ENCODE data around the gene KIT. TPM values are rescaled to one million over a fixed set of nuclear protein-coding genes. Genes with fewer than 3 reads are reported as not detected.

KIT gene
- total and polyA plus RNA-seq, 2 donors (not counting 3 experiments of a cell fraction or from before 2014, with no cell fraction given) = 19.8 to 39.7 TPM

DNA sequence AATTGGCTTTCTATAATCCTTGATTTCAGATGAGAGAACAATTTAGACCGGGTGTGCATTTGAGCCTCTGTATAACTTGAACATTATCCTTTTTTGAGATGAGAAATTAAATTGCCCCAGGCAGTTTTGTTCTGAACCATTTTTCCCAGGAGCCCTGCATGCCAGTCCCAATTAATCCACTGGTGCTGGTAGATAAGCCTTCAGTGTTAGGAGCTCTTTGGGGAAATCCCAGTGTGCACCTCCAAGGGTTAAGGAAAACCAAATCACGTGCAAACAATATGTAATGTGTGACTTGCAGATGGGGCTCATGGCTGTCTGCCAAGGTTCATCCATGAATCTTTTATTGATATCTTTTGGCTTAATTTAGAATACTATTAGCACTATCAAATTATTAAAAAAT, 43.2 kb downstream of the KIT start:
- intact Hi-C loops (cut with micrococcal nuclease) = no loop called here
- POLR2A ChIA-PET = no interaction called here
- DNase-seq (ENCODE audit: low read depth, low spot score) (no peak), FAIRE-seq (no peak)
- no peak overlapping the region for H3K4me2 ChIP-seq (ENCODE audit: insufficient read depth, low read length)
- H3K36me3 ChIP-seq (ENCODE audit: control insufficient read depth in 2 of 2, extremely low read depth in 1 of 2, insufficient read depth in 2 of 2, low read length in 2 of 2) = no peaks in the 10 kb centered on the region
- H3K27me3 ChIP-seq (ENCODE audit: control insufficient read depth in 2 of 2, insufficient read depth in 2 of 2, low read length in 2 of 2) = peaks cover 0 to 2% of the 10 kb centered on the region in 2 experiments
- H3K79me2 ChIP-seq (ENCODE audit: control insufficient read depth, insufficient read depth, low read length) = no peaks in the 10 kb centered on the region
- no peak overlapping the region for H3K9ac ChIP-seq (replicated peaks; ENCODE audit: extremely low read depth, insufficient read depth, low read length)
- TF ChIP-seq MYC (IDR thresholded peaks at IDR 0.05; ENCODE audit: low read depth, low read length) (no peak), POLR2A (IDR thresholded peaks at IDR 0.05; ENCODE audit: low read depth, low read length) (no peak), EZH2 (IDR thresholded peaks at IDR 0.05; ENCODE audit: borderline replicate concordance, low read depth, low read length, severe bottlenecking) (no peak)
- H3K9me3 ChIP-seq (replicated peaks; ENCODE audit: control insufficient read depth, insufficient read depth, low read length) = no peaks in the 10 kb centered on the region
- H4K20me1 ChIP-seq (replicated peaks; ENCODE audit: control insufficient read depth, extremely low read depth, insufficient read depth, low read length) = no peaks in the 10 kb centered on the region
- no peak overlapping the region for H3K27ac ChIP-seq (ENCODE audit: insufficient read depth, low read depth, low read length)
- H3K4me1 ChIP-seq (ENCODE audit: control insufficient read depth, extremely low read depth, insufficient read depth, low read length) = no peaks in the 10 kb centered on the region
- CTCF ChIA-PET = no interaction called here
- no peak overlapping the region for H2AFZ ChIP-seq (ENCODE audit: low read depth, low read length)
- BruUV-seq (replicated peaks) = no TSS peak
- dilution Hi-C loops (cut with MboI; ENCODE audit: extremely low pct_ligation_motif_present, low sequenced_read_pairs) = no loop called here
- H3K4me3 ChIP-seq (replicated peaks in 1 of 3; ENCODE audit: insufficient read depth in 1 of 3, low read depth in 1 of 3, low read length in 3 of 3) = no peak overlapping the region
- no peaks in the 10 kb centered on the region for H3K9me1 ChIP-seq (replicated peaks; ENCODE audit: control insufficient read depth, extremely low read depth, insufficient read depth, low read length)

GRCh38 chr4:54703182-54703581, 45.4 kb downstream of the KIT start:
- intact Hi-C loops (cut with micrococcal nuclease) (no loop called here), dilution Hi-C loops (cut with MboI; ENCODE audit: extremely low pct_ligation_motif_present, low sequenced_read_pairs) (no loop called here)
- no peak overlapping the region for H3K4me3 ChIP-seq (replicated peaks in 1 of 3; ENCODE audit: insufficient read depth in 1 of 3, low read depth in 1 of 3, low read length in 3 of 3)
- no peak overlapping the region for H2AFZ ChIP-seq (ENCODE audit: low read depth, low read length)
- H3K4me1 ChIP-seq (ENCODE audit: control insufficient read depth, extremely low read depth, insufficient read depth, low read length) = peaks cover 2% of the 10 kb centered on the region
- H3K9ac ChIP-seq (replicated peaks; ENCODE audit: extremely low read depth, insufficient read depth, low read length) = no peak overlapping the region
- H3K79me2 ChIP-seq (ENCODE audit: control insufficient read depth, insufficient read depth, low read length) = no peaks in the 10 kb centered on the region
- FAIRE-seq = no peak
- no peak for TF ChIP-seq POLR2A (IDR thresholded peaks at IDR 0.05; ENCODE audit: low read depth, low read length)
- no peak for TF ChIP-seq POLR2AphosphoS5 (IDR thresholded peaks at IDR 0.05; ENCODE audit: insufficient read depth, low read depth, low read length)
- TF ChIP-seq GATA2 (IDR thresholded peaks at IDR 0.05; ENCODE audit: insufficient read depth, insufficient read length, low read depth, low read length) = no peak
- TF ChIP-seq JUN (IDR thresholded peaks at IDR 0.05; ENCODE audit: borderline replicate concordance, insufficient read depth, insufficient read length, low read depth) = no peak
- BruUV-seq (replicated peaks) = no TSS peak
- CTCF ChIA-PET = interaction anchor here (0.8 to 1.1 kb wide), 4 partner anchors 9 to 64 kb away, joined by 3 to 4 read pairs (median 3); no protein-coding TSS in a partner anchor
- H3K9me3 ChIP-seq (replicated peaks; ENCODE audit: control insufficient read depth, insufficient read depth, low read length) = no peaks in the 10 kb centered on the region
- no peaks in the 10 kb centered on the region for H3K36me3 ChIP-seq (ENCODE audit: control insufficient read depth in 2 of 2, extremely low read depth in 1 of 2, insufficient read depth in 2 of 2, low read length in 2 of 2)
- no peaks in the 10 kb centered on the region for H3K9me1 ChIP-seq (replicated peaks; ENCODE audit: control insufficient read depth, extremely low read depth, insufficient read depth, low read length)
- DNase-seq (ENCODE audit: low read depth, low spot score) = no peak
- no peak overlapping the region for H3K4me2 ChIP-seq (ENCODE audit: insufficient read depth, low read length)
- peaks cover 0 to 2% of the 10 kb centered on the region in 2 experiments for H3K27me3 ChIP-seq (ENCODE audit: control insufficient read depth in 2 of 2, insufficient read depth in 2 of 2, low read length in 2 of 2)
- no peaks in the 10 kb centered on the region for H4K20me1 ChIP-seq (replicated peaks; ENCODE audit: control insufficient read depth, extremely low read depth, insufficient read depth, low read length)
- no peak overlapping the region for H3K27ac ChIP-seq (ENCODE audit: insufficient read depth, low read depth, low read length)
- POLR2A ChIA-PET = no interaction called here
